VCaP (cell line): ENCODE measurements around the gene ZC3H18.

Experiments used
- H3K27ac ChIP-seq: fragments of 450-650 bp; 2 replicates; pipeline ENCODE4 v1.5.1; 2017
- CTCF ChIP-seq: fragments of 450-650 bp; conservative IDR thresholded peaks from 2 replicates; pipeline ENCODE4 v1.5.1; 2017; ENCODE audit warnings: mild to moderate bottlenecking, moderate library complexity

The ZC3H18 gene

GRCh38 chr16:88669980-88670379 lies 99.8 kb downstream of the ZC3H18 start:
- H3K27ac ChIP-seq, result no peak overlapping the region
- TF ChIP-seq CTCF, result no peak

GRCh38 chr16:88671806-88672205 lies 101.6 kb downstream of the ZC3H18 start:
- TF ChIP-seq CTCF, result no peak
- H3K27ac ChIP-seq, result no peak overlapping the region

GRCh38 chr16:88672776-88673175 lies 102.6 kb downstream of the ZC3H18 start:
- no peak overlapping the region for H3K27ac ChIP-seq
- TF ChIP-seq CTCF, result no peak

GRCh38 chr16:88673716-88674379 lies 103.6 kb downstream of the ZC3H18 start:
- no peak overlapping the region for H3K27ac ChIP-seq
- TF ChIP-seq CTCF, result no peak

- TF ChIP-seq CTCF, result no peak
- H3K27ac ChIP-seq, result no peak overlapping the region
These were observed 106.5 kb downstream of the ZC3H18 start for GRCh38 chr16:88676502-88677242.

- TF ChIP-seq CTCF, result no peak
These were observed 107.5 kb downstream of the ZC3H18 start for GRCh38 chr16:88677721-88678120.

GRCh38 chr16:88678224-88678979 lies 108.2 kb downstream of the ZC3H18 start:
- H3K27ac ChIP-seq, result no peak overlapping the region
- no peak for TF ChIP-seq CTCF

More at GRCh38 chr16:88677721-88678120, 107.5 kb downstream of the ZC3H18 start:
- no peak overlapping the region for H3K27ac ChIP-seq
